Endodermal cell (in vitro differentiated cells): ENCODE measurements around the gene RPL18. TPM values are rescaled to one million over a fixed set of nuclear protein-coding genes. Genes with fewer than 3 reads are reported as not detected.
A peak's percentile ranks its signal among the peaks of the same experiment; 100 is the strongest.

Experiments used
- DNase-seq: peaks from one replicate; pipeline ENCODE4 v3.0.0-alpha.2; 2017
- H3K27ac ChIP-seq: 2 replicates; pipeline ENCODE4 v1.5.1; 2013; ENCODE audit warnings: mild to moderate bottlenecking, low read depth, low read length, moderate library complexity
- H3K27me3 ChIP-seq: 2 replicates; pipeline ENCODE4 v1.6.1; 2013; ENCODE audit warnings: mild to moderate bottlenecking, low read length, moderate library complexity; ENCODE audit not compliant: insufficient read depth, control insufficient read depth, poor library complexity, severe bottlenecking
- H3K36me3 ChIP-seq: 2 replicates; pipeline ENCODE4 v1.7.0; 2013; ENCODE audit warnings: mild to moderate bottlenecking, low read length, moderate library complexity; ENCODE audit not compliant: control insufficient read depth, insufficient read depth
- H3K4me1 ChIP-seq: one replicate; pipeline ENCODE4 v1.7.0; 2013; ENCODE audit warnings: low read length; ENCODE audit not compliant: control insufficient read depth, insufficient read depth
- H3K4me3 ChIP-seq: 2 replicates; pipeline ENCODE4 v1.5.1; 2013; ENCODE audit warnings: mild to moderate bottlenecking, low read length, moderate library complexity
- H3K9ac ChIP-seq: 2 replicates; pipeline ENCODE4 v1.6.1; 2013; ENCODE audit warnings: mild to moderate bottlenecking, low read length, moderate library complexity; ENCODE audit not compliant: poor library complexity, severe bottlenecking; ENCODE audit errors: extremely low read depth
- H3K9me3 ChIP-seq: 2 replicates; pipeline ENCODE4 v1.6.1; 2013; ENCODE audit warnings: mild to moderate bottlenecking, low read length, moderate library complexity; ENCODE audit not compliant: control insufficient read depth
- H3K27ac Mint-ChIP-seq: 2 replicates; pipeline ENCODE4 v1.8.0; 2020; ENCODE audit warnings: mixed read lengths
- H3K27me3 Mint-ChIP-seq: 2 replicates; pipeline ENCODE4 v1.8.0; 2021; ENCODE audit warnings: mild to moderate bottlenecking, mixed read lengths; ENCODE audit not compliant: insufficient read depth
- H3K36me3 Mint-ChIP-seq: 2 replicates; pipeline ENCODE4 v1.8.0; 2020; ENCODE audit warnings: low read depth, mixed read lengths
- H3K4me1 Mint-ChIP-seq: 2 replicates; pipeline ENCODE4 v1.8.0; 2020; ENCODE audit warnings: mixed read lengths
- H3K4me3 Mint-ChIP-seq: 2 replicates; pipeline ENCODE4 v1.8.0; 2020; ENCODE audit warnings: mild to moderate bottlenecking, moderate library complexity, mixed read lengths
- H3K9me3 Mint-ChIP-seq: 2 replicates; pipeline ENCODE4 v1.8.0; 2020; ENCODE audit warnings: mild to moderate bottlenecking, mixed read lengths
- WGBS, 2 experiments: methylation state at CpG; one replicate each; pipeline versions ENCODE4 v1.1.5 to v1.1.7; 2013; ENCODE audit warnings: missing lambda C conversion rate in 2 of 2, mixed read lengths in 1 of 2; ENCODE audit not compliant: insufficient coverage in 1 of 2, insufficient read length in 1 of 2; 5-methylcytosine and 5-hydroxymethylcytosine counted together
- total RNA-seq, 2 donors: library from RNA; stranded (reverse); fragmentation: NEBNext Ultra II Directional in 1 of 2; extraction: Animal tissue kit (Norgen Biotek cat#: 25700) in 1 of 2; gene quantifications; 2 replicates in 1 of 2; 3 replicates in 1 of 2; pipeline ENCODE4 v1.2.1, GENCODE V29; 2021
- TF ChIP-seq, protein P1 (sequence below): fragments of 200-600 bp; sonication (generic); conservative IDR thresholded peaks from 2 replicates; pipeline ENCODE4 v1.5.0; 2021; ENCODE audit warnings: antibody characterized with exemption, mild to moderate bottlenecking

The RPL18 gene
- total RNA-seq, 2 donors from 2014 or later = 1,531 to 1,574 TPM

GRCh38 chr19:48625891-48626327 lies 6.9 kb upstream of the RPL18 start:
- DNase-seq = peak; percentile 49
- H3K27me3 ChIP-seq = no peaks in the 10 kb centered on the region
- WGBS, 2 experiments = 94 to 97% methylated on average over 20 to 30 of the region's 30 CpGs

DNA sequence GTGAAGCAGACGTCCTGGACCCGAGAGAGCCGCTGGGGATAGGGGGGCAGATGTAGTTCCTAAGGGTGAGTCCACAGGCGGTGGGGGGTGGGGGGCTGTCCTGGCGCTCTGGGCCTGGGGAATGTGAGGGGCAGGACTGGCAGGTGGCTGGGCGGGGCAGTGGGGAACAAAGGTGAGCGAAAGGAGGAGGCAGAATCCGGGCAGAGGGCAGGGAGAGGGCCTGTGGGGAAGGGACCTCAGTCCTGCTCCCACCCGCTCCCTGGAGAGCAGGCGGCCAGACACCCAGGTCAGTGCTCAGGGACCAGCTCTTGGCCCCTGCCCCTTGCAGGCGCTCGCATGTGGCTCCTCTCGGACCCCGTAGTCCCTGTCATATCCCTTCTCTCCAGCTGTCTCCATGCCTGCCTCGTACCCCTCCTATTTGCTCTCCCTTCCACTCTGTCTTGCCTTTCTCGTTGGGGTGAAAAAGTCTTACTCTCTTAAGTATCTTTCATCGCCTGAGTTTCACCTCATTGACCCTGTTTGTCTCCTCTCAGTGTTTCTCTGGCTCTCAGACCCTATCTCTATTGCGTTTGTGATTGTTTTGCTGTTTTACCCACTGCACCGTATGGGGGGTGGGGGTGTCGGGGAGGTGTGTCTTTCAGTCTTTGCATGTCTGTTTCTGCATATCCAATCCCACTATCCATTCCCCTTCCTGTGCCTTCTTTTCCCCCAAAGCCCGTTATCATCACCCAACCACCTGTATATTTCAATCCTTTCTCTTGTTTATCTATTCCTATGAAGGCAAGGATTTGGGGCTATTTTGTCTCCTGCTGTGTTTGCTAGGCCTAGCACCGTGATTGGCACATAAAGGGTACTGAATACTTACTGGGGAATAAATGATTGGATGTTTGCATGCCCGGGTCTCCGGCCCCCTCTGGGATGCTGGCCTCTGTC lies 6.1 kb upstream of the RPL18 start:
- Mint-ChIP-seq H3K4me1 (peaks cover 21% of the 10 kb centered on the region), H3K27me3 (no peaks in the 10 kb centered on the region), H3K9me3 (no peaks in the 10 kb centered on the region), H3K4me3 (peak overlapping the region; percentile 89), H3K36me3 (peaks cover 11% of the 10 kb centered on the region), H3K27ac (peak overlapping the region; percentile 94)
- Histone ChIP-seq H3K9me3 (no peaks in the 10 kb centered on the region), H3K9ac (peak overlapping the region; percentile 74), H3K4me3 (peak overlapping the region; percentile 89), H3K4me1 (peaks cover 9% of the 10 kb centered on the region), H3K36me3 (peaks cover 10% of the 10 kb centered on the region), H3K27me3 (no peaks in the 10 kb centered on the region), H3K27ac (no peak overlapping the region)
- TF ChIP-seq, protein P1, sequence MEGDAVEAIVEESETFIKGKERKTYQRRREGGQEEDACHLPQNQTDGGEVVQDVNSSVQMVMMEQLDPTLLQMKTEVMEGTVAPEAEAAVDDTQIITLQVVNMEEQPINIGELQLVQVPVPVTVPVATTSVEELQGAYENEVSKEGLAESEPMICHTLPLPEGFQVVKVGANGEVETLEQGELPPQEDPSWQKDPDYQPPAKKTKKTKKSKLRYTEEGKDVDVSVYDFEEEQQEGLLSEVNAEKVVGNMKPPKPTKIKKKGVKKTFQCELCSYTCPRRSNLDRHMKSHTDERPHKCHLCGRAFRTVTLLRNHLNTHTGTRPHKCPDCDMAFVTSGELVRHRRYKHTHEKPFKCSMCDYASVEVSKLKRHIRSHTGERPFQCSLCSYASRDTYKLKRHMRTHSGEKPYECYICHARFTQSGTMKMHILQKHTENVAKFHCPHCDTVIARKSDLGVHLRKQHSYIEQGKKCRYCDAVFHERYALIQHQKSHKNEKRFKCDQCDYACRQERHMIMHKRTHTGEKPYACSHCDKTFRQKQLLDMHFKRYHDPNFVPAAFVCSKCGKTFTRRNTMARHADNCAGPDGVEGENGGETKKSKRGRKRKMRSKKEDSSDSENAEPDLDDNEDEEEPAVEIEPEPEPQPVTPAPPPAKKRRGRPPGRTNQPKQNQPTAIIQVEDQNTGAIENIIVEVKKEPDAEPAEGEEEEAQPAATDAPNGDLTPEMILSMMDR = no peak
- DNase-seq = peak; percentile 80
- WGBS, 2 experiments = 46 to 55% methylated on average over 7 to 22 of the region's 24 CpGs

More at GRCh38 chr19:48625891-48626327, 6.9 kb upstream of the RPL18 start:
- peaks cover 10% of the 10 kb centered on the region for H3K36me3 ChIP-seq
- H3K4me3 ChIP-seq = peak overlapping the region; percentile 89
- peaks cover 15% of the 10 kb centered on the region for H3K4me1 ChIP-seq
- H3K27me3 Mint-ChIP-seq = no peaks in the 10 kb centered on the region
- no peaks in the 10 kb centered on the region for H3K9me3 Mint-ChIP-seq
- no peaks in the 10 kb centered on the region for H3K9me3 ChIP-seq
- H3K9ac ChIP-seq = no peak overlapping the region
- H3K27ac ChIP-seq = no peak overlapping the region
- H3K4me3 Mint-ChIP-seq = peak overlapping the region; percentile 89
- TF ChIP-seq, protein P1 = no peak
- peaks cover 11% of the 10 kb centered on the region for H3K36me3 Mint-ChIP-seq
- H3K4me1 Mint-ChIP-seq = peaks cover 27% of the 10 kb centered on the region
- H3K27ac Mint-ChIP-seq = no peak overlapping the region

DNA sequence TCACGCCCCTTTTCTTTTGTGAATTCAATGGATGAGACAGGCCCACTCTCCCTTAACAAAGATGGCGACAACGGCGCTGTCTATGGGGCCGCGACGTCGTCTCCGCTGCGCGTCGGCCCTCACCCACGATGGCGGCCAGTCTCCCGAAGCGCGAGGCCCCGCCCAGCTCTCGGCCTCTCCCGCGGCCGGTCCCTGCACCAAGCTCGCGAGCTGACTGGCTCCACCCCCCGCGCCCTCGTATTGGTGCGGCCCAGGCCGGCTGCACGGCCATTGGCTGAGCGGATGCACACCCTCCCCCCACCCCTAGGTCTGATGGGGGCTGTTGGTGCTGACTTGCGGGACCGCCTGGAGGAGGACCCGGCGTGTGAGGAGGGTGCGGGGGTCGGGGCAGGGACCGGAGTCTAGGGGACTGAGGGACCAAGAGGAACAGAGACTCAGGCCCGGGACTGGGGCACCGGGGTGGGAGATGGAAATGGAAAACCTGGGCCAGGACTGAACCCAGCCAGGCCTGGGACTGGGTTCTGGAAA lies 5.2 kb upstream of the RPL18 start:
- DNase-seq = peak; percentile 99
- H3K36me3 ChIP-seq = peaks cover 10% of the 10 kb centered on the region
- 0 to 2% methylated on average over 9 to 40 of the region's 40 CpGs for WGBS, 2 experiments
- H3K27ac ChIP-seq = peak overlapping the region; percentile 98
- TF ChIP-seq, protein P1 = no peak
- Mint-ChIP-seq H3K27ac (peak overlapping the region; percentile 96), H3K36me3 (peaks cover 11% of the 10 kb centered on the region), H3K4me3 (peak overlapping the region; percentile 89), H3K4me1 (peaks cover 26% of the 10 kb centered on the region), H3K27me3 (no peaks in the 10 kb centered on the region), H3K9me3 (no peaks in the 10 kb centered on the region)
- H3K4me1 ChIP-seq = peaks cover 9% of the 10 kb centered on the region
- H3K4me3 ChIP-seq = peak overlapping the region; percentile 89
- H3K27me3 ChIP-seq = no peaks in the 10 kb centered on the region
- H3K9me3 ChIP-seq = no peaks in the 10 kb centered on the region
- H3K9ac ChIP-seq = peak overlapping the region; percentile 74
